GM12864 (cell line): ENCODE results near the gene PIGQ.

Source experiments
- DNase-seq: peaks from one replicate; pipeline ENCODE4 v3.0.0-alpha.2; 2011; ENCODE audit warnings: low read depth
- H3K4me3 ChIP-seq: 2 replicates; pipeline ENCODE4 v1.5.1; 2011; ENCODE audit warnings: mild to moderate bottlenecking, low read depth, low read length, control low read depth
- TF ChIP-seq, protein P1 (sequence below): IDR thresholded peaks from 2 replicates; pipeline ENCODE4 v1.5.1; 2011; ENCODE audit warnings: low read depth, mild to moderate bottlenecking, moderate library complexity, low read length, control low read depth, inconsistent platforms; ENCODE audit errors: missing control alignments

PIGQ gene

DNA sequence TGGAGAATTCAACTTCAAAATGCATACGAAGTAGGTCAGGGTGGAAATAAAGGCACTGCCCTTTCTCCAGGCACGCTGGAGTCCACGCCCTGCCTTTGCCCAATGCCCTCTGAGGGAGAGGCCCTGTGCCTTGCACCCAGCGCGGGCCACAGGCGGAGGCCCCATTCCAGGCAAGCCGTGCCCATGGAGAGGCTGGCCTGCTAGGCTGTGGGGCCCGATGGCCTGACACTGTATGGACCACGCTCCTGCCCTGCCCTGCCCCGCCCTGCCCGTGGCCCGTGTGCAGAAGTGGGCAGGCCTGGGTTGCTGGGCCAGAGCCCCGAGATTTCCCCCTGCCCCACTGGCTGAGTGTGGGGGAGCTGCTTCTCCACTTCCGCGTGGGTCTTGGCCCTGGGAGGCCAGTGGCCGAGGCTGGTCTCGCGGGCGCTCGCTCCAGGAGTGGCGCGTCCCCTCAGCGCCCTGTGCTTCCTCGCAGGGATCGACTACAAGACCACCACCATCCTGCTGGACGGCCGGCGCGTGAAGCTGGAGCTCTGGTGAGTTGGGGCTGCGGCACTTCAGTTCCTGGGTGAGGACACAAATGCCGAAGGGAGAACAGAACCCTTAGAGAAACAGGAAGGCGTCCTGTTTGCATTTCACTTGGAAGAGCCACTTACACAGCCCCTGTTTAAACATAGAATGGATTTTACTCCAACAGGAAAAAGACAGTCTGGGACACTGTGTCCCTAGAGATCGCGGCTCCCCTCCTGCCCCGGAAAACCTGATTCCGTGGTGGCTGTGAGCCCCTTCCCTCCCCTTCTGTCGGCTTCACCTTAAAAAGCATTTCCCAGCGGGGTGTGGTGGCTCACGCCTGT lies 47.2 kb downstream of the PIGQ start:
- TF ChIP-seq, protein P1, sequence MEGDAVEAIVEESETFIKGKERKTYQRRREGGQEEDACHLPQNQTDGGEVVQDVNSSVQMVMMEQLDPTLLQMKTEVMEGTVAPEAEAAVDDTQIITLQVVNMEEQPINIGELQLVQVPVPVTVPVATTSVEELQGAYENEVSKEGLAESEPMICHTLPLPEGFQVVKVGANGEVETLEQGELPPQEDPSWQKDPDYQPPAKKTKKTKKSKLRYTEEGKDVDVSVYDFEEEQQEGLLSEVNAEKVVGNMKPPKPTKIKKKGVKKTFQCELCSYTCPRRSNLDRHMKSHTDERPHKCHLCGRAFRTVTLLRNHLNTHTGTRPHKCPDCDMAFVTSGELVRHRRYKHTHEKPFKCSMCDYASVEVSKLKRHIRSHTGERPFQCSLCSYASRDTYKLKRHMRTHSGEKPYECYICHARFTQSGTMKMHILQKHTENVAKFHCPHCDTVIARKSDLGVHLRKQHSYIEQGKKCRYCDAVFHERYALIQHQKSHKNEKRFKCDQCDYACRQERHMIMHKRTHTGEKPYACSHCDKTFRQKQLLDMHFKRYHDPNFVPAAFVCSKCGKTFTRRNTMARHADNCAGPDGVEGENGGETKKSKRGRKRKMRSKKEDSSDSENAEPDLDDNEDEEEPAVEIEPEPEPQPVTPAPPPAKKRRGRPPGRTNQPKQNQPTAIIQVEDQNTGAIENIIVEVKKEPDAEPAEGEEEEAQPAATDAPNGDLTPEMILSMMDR, result no peak
- no peak overlapping the region for H3K4me3 ChIP-seq
- no peak for DNase-seq

DNA sequence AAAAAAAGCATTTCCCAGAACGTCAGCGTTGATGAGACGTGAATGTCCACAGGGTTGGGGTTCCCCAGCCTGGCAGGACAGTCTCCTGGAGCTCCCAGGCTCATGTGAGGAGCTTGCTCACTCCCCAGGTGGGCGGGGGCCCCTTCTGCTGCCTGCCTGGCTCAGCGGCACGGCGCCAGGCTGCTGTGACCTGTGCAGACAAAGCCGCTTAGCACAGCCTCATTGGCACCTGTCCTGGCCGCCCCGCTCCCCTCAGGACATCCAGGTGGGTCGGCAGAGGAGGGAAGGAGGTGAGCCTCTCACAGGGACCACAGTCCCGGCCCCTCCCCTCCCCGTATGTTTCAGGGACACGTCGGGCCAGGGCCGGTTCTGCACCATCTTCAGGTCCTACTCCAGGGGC lies 48.1 kb downstream of the PIGQ start:
- no peak for DNase-seq
- no peak overlapping the region for H3K4me3 ChIP-seq
- TF ChIP-seq, protein P1, result no peak

DNA sequence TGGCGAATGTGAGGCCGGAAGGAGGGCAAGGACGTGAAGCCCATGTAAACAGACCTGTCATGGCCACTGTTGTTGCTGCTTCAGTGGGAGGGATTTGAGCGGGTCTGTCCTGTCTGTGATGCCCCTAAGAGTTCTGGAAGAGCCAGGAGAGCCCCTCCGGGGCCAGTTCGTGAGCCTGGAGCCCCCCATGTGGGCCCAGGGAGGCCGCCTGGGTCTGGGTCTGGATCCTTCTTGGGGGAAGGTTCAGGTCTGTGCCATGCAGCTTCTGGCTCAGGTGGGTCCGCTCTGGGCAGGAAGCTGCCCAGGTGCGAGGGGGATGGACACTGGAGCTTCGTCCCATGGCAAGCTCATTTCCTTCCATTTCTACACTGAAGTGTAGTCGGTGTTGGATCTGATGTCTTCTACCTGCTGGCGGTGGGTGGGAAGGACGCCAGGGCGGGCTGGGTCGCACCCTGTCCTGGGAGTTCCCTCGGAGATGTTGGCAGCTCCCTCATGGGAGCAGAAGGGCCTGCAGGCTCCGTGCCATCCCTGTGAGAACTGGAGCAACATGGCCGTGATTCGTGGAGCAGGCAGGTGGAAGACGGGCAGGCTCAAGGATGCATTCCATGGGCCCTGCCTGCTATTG lies 49.8 kb downstream of the PIGQ start:
- H3K4me3 ChIP-seq, result no peak overlapping the region
- DNase-seq, result no peak
- TF ChIP-seq, protein P1, result no peak

DNA sequence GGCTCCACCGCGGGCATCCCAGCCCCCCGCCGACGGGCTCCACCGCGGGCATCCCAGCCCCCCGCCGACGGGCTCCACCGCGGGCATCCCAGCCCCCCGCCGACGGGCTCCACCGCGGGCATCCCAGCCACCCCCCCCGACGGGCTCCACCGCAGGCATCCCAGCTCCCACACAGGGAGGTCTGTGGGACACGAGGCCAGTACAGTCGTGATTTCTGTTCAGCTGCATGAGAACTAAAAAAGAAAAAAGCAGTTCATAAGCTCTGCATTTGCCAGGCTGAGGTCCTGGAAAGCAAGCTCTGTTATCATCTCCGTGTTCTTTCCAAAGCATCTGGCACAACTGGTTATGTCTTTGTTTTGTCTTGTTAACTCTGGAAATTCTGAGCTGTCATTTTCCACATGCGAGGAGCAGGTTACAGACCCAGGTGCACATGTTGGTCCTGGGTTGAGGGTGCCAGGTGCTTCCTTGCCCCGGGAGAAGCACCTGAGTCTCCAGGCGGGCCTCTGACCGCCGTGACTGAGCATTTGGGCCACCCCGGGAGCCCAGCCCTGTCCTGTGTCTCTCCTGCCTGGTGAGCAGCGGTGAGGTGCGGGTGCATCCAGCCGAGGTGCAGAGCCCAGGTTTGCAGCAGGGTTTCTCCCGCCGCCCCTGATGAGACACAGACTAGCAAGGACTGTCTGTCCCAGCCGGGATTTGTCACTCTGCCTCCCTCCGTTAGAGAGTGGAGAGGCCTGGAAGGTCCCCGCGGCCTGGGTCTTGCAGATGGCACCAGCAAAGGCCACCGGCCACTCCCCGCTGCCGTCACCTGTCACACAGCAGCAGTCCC lies 51.1 kb downstream of the PIGQ start:
- TF ChIP-seq, protein P1, result no peak
- no peak overlapping the region for H3K4me3 ChIP-seq

DNA sequence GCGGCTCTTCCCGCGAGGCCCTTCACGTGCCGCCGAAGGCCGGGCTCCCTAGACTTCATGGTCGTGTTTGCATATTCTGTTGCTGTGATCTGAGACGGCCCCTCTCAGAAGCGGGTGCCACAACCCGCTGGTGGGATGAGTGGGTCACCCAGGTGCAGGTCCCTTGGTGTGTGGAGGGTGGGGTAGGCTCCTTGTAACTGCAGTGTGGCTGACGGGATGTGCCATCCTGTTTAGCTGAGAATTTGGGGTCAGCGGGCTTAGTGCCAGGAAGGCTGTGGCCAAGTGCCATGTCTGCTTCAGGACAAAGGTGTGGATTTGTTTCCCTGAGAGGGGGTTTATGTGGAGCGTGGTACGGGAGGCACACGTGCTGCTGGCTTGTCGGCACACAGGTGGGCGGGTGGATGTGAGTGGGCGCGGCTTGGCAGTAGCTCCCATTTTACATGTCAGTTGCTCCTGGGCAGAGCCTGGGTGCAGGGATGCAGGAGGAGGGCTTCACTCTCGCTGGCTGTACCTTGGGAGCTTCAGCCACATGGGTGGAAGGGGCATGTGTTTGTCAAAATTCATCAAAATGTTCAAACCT lies 51.8 kb downstream of the PIGQ start:
- TF ChIP-seq, protein P1, result no peak
- no peak for DNase-seq
- no peak overlapping the region for H3K4me3 ChIP-seq

More for the DNA sequence above, 51.1 kb downstream of the PIGQ start:
- no peak for DNase-seq

DNA sequence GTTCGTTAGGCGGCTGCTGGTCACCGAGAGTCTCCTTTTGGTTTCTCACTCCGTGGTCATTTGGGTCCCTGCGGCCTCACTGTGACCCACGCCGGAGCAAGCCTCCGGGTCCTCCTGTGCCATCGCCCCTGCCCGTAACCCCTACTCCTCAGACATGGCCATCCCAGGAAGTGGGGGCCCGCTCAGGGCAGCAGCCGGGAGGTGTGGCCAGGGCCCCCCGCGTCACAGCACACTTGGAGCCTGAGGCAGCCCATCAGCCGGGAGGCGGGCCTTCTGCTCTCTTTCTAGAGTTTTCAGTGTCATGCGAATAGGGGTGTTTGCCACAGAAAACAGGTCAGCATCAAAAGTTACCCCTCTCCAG lies 53.1 kb downstream of the PIGQ start:
- no peak for DNase-seq
- TF ChIP-seq, protein P1, result no peak

More for the DNA sequence above, 53.1 kb downstream of the PIGQ start:
- no peak overlapping the region for H3K4me3 ChIP-seq
